ENCODE measurements around the gene COLGALT1. TPM values are rescaled to one million over a fixed set of nuclear protein-coding genes. Genes with fewer than 3 reads are reported as not detected.
"Not testable (repeated sequence)": the region's sequence is repeated elsewhere in the genome, so short reads cannot be mapped to it uniquely, and the experiment has no call there.

COLGALT1 gene
- total RNA-seq, 3 donors from 2014 or later (not counting 1 experiment from before 2014, with no cell fraction given): 39.0 to 55.4 (median 43.7) TPM

DNA sequence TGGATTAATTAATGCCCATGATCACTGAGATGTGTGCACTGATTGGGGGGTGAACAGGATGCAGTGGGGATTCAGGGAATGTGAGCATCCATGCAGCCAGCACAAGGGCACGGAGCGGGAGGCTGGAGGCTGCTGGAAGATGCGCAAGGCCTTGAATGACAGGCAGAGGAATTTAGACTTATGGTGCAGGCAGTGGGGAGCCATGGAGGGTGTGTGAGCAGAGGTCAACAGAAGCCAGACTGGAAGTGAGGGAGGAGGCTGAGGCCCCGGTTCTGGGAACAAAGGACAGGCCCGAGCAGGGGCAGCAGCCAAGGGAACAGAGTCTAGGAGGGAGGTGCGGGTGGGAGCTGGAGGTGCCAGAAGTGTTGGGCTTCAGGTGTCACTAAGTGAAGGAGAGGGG is 7.3 kb upstream of the COLGALT1 start:
- intact Hi-C loops (cut with micrococcal nuclease): no loop called here
- Mint-ChIP-seq H3K27me3 (ENCODE audit: low read depth in 2 of 2) (no peaks in the 10 kb centered on the region), H3K9me3 (no peaks in the 10 kb centered on the region), H3K36me3 (no peaks in the 10 kb centered on the region), H3K4me1 (peaks cover 0 to 3% of the 10 kb centered on the region in 2 donors), H3K27ac (peak overlapping the region in 1 of 2 donors; percentile 63), H3K4me3 (no peak overlapping the region)
- no peak for DNase-seq
- Histone ChIP-seq H3K27me3 (ENCODE audit: control insufficient read depth, insufficient read depth, low read length) (no peaks in the 10 kb centered on the region), H3K4me1 (ENCODE audit: control insufficient read depth, insufficient read depth, low read length) (no peaks in the 10 kb centered on the region), H3K9me3 (ENCODE audit: control insufficient read depth, insufficient read depth, low read length) (no peaks in the 10 kb centered on the region), H3K27ac (ENCODE audit: low read length) (no peak overlapping the region), H3K36me3 (ENCODE audit: control insufficient read depth, insufficient read depth, low read length) (no peaks in the 10 kb centered on the region), H3K4me3 (ENCODE audit: low read length) (no peak overlapping the region)
- TF ChIP-seq, protein P1, sequence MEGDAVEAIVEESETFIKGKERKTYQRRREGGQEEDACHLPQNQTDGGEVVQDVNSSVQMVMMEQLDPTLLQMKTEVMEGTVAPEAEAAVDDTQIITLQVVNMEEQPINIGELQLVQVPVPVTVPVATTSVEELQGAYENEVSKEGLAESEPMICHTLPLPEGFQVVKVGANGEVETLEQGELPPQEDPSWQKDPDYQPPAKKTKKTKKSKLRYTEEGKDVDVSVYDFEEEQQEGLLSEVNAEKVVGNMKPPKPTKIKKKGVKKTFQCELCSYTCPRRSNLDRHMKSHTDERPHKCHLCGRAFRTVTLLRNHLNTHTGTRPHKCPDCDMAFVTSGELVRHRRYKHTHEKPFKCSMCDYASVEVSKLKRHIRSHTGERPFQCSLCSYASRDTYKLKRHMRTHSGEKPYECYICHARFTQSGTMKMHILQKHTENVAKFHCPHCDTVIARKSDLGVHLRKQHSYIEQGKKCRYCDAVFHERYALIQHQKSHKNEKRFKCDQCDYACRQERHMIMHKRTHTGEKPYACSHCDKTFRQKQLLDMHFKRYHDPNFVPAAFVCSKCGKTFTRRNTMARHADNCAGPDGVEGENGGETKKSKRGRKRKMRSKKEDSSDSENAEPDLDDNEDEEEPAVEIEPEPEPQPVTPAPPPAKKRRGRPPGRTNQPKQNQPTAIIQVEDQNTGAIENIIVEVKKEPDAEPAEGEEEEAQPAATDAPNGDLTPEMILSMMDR (IDR thresholded peaks at IDR 0.05): no peak
- ATAC-seq: no peak
- 91% methylated on average over 6 of the region's 6 CpGs for WGBS (ENCODE audit: insufficient coverage)

DNA sequence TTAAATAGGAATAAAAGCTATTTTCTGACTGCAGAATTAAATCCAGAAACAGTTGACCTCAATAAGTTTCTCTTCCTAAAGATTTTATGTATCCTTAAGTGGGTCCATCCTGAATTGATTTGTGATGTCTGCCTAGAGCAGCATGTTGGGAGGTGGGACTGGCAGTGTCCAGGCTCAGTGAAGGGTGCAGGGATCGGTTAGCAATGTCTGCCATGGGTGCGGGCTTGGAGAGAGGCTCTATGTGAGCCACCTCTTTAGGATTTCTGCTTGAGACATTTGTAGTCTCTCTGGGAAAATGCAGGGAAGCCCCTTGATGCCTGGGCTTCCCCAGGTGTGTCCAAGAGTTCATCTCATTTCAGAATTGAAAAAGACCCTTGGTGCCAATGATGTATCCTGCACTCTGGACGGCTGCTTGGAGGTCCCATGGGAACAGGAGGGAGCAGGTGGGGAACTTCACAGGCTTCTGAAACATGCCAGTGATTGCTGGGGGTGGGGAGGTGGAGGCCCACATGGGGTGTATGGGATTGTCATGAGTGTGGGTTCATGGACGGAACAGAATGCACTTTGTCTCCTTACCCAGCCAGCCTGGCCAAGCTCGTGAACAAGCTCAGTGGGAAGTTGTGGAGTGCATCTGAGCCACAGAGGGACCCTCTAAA is 6.2 kb upstream of the COLGALT1 start:
- WGBS (ENCODE audit: insufficient coverage): 76% methylated on average over 5 of the region's 5 CpGs
- H3K27ac ChIP-seq (ENCODE audit: low read length): no peak overlapping the region
- Mint-ChIP-seq H3K27ac (no peak overlapping the region), H3K9me3 (no peaks in the 10 kb centered on the region), H3K4me1 (peaks cover 0 to 3% of the 10 kb centered on the region in 2 donors), H3K4me3 (no peak overlapping the region), H3K27me3 (ENCODE audit: low read depth in 2 of 2) (no peaks in the 10 kb centered on the region), H3K36me3 (no peaks in the 10 kb centered on the region)
- no peaks in the 10 kb centered on the region for H3K4me1 ChIP-seq (ENCODE audit: control insufficient read depth, insufficient read depth, low read length)
- no peak overlapping the region for H3K4me3 ChIP-seq (ENCODE audit: low read length)
- no peaks in the 10 kb centered on the region for H3K27me3 ChIP-seq (ENCODE audit: control insufficient read depth, insufficient read depth, low read length)
- ATAC-seq: no peak
- no peaks in the 10 kb centered on the region for H3K9me3 ChIP-seq (ENCODE audit: control insufficient read depth, insufficient read depth, low read length)
- intact Hi-C loops (cut with micrococcal nuclease): no loop called here
- no peaks in the 10 kb centered on the region for H3K36me3 ChIP-seq (ENCODE audit: control insufficient read depth, insufficient read depth, low read length)
- DNase-seq: no peak
- TF ChIP-seq, protein P1 (IDR thresholded peaks at IDR 0.05): no peak

DNA sequence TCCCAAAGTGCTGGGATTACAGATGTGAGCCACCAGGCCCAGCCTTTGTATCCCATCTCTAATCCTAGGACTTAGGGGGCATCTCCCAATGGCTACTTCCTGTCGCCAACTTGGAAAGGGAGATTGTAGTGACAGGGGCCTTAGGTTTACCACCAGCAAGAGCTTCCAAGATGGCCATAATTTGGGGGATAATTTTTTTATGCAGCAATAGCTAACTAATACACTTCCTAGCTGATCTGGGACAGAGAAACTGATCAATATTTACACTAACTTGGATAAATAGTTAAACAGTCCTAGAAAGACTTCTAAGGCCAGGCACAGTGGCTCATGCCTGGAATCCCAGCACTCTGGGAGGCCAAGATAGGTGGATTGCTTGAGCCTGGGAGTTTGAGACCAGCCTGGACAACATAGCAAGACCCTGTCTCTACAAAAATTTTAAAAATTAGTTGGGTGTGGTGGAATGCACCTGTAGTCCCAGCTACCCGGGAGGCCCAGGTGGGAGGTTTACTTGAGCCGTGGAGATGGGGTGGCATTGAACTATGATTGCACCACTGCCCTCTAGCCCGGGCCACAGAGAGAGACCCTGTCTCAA is 5.3 kb upstream of the COLGALT1 start:
- H3K27ac Mint-ChIP-seq: no peak overlapping the region
- no peaks in the 10 kb centered on the region for H3K27me3 Mint-ChIP-seq (ENCODE audit: low read depth in 2 of 2)
- H3K27ac ChIP-seq (ENCODE audit: low read length): no peak overlapping the region
- H3K4me1 ChIP-seq (ENCODE audit: control insufficient read depth, insufficient read depth, low read length): peaks cover 4% of the 10 kb centered on the region
- intact Hi-C loops (cut with micrococcal nuclease): no loop called here
- no peaks in the 10 kb centered on the region for H3K27me3 ChIP-seq (ENCODE audit: control insufficient read depth, insufficient read depth, low read length)
- H3K36me3 Mint-ChIP-seq: no peaks in the 10 kb centered on the region
- DNase-seq (no peak), ATAC-seq (no peak)
- H3K9me3 ChIP-seq (ENCODE audit: control insufficient read depth, insufficient read depth, low read length): no peaks in the 10 kb centered on the region
- no peaks in the 10 kb centered on the region for H3K36me3 ChIP-seq (ENCODE audit: control insufficient read depth, insufficient read depth, low read length)
- TF ChIP-seq, protein P1 (IDR thresholded peaks at IDR 0.05): no peak
- no peak overlapping the region for H3K4me3 Mint-ChIP-seq
- H3K4me1 Mint-ChIP-seq: peaks cover 3 to 7% of the 10 kb centered on the region in 2 donors
- WGBS (ENCODE audit: insufficient coverage): 100% methylated on average over 1 of the region's 4 CpGs
- no peak overlapping the region for H3K4me3 ChIP-seq (ENCODE audit: low read length)
- H3K9me3 Mint-ChIP-seq: no peaks in the 10 kb centered on the region

DNA sequence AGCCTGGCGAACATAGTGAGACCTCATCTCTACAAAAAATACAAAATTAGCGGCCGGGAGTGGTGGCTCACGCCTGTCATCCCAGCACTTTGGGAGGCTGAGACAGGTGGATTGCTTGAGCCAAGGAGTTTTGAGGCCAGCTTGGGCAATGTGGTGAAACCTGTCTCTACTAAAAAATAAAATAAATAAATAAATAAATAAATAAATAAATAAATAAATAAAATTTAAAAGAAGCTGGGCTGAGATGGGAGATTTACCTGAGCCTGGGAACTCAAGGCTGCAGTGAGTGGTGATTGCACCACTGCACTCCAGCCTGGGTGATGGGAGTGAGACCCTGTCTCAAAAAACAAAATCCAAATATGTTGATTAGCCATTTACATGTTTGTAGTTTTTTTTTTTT is 2.7 kb upstream of the COLGALT1 start:
- H3K9me3 Mint-ChIP-seq; H3K36me3 ChIP-seq (ENCODE audit: control insufficient read depth, insufficient read depth, low read length); H3K27ac Mint-ChIP-seq; H3K4me3 Mint-ChIP-seq; H3K27me3 Mint-ChIP-seq (ENCODE audit: low read depth in 2 of 2); ATAC-seq; intact Hi-C loops (cut with micrococcal nuclease); H3K27me3 ChIP-seq (ENCODE audit: control insufficient read depth, insufficient read depth, low read length); H3K9me3 ChIP-seq (ENCODE audit: control insufficient read depth, insufficient read depth, low read length); H3K4me3 ChIP-seq (ENCODE audit: low read length); DNase-seq; H3K27ac ChIP-seq (ENCODE audit: low read length); H3K36me3 Mint-ChIP-seq: not testable (repeated sequence)
- H3K4me1 ChIP-seq (ENCODE audit: control insufficient read depth, insufficient read depth, low read length): peaks cover 18% of the 10 kb centered on the region
- H3K4me1 Mint-ChIP-seq: peaks cover 11 to 18% of the 10 kb centered on the region in 2 donors
- WGBS (ENCODE audit: insufficient coverage): 88% methylated on average over 4 of the region's 4 CpGs
